Stimulated activated naive CD4-positive, alpha-beta T cell (primary cell): ENCODE results near the gene ARID1A.
A peak's percentile ranks its signal among the peaks of the same experiment; 100 is the strongest.
"Not testable (repeated sequence)": the region's sequence is repeated elsewhere in the genome, so short reads cannot be mapped to it uniquely, and the experiment has no call there.

Source experiments
- DNase-seq, 6 experiments: peaks; one replicate each; lab custom pipeline; 2025; lab: John Stamatoyannopoulos, UW

The ARID1A gene

DNA sequence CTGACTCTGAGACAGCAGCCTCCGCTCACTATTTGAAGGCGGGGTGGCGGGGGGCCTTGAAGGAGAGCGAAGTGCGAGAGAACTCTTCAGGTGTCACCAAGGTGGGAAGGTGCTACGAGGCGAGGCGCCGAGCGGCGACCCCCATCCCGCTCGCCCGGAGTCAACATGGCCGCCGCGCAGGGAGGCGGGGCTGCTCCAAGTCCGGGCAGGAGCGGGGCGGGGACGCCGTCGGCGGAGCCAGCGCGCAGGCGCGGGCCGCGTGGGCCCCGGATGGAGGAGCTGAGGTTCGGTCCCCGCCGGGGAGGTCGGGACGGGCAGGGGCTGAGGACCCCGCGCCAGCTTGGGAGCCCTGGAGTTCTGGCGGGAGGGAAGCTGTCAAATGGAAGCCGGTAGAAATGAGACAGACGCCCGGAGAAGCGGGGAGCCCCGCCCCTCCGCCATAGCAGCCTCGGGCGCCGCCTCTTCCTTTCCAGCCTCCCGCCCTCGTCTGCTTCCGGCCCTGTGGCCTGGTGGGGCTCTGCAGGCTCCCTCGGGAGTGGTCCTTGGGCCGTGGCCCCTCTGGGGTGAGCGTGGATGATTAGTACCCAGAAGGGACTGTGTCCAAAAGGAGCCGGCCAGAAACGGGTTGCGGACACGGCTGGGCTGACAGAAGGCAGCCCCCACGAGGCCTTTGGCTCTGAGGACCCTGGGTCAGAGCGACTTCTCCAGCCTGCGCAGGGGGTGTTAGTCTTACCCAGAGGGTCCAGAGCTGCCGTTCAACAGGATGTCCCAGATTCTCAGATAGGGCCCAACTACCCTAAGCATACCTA lies 92.1 kb downstream of the ARID1A start, which contains the start of gene PIGV:
PIGV (plus strand) TSS at position 245 of the 809 bp plus-strand sequence. CDS start 2,866 bp downstream, outside the sequence.
- DNase-seq = peak; percentile 69 to 97 (median 86)

DNA sequence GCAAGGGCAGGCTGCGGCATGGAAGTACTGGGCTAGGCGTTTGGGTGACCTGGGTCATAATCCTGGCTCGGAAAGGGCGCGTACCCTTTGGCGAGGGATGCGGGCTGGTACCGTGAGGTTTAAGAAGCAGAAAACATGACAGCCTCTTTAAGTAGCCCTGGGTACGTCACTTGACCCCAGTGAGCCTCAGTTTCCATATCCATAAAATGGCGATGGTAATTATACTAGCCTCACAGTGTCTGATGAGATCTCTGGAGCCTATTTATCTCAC lies 92.6 kb downstream of the ARID1A start:
- no peak for DNase-seq

DNA sequence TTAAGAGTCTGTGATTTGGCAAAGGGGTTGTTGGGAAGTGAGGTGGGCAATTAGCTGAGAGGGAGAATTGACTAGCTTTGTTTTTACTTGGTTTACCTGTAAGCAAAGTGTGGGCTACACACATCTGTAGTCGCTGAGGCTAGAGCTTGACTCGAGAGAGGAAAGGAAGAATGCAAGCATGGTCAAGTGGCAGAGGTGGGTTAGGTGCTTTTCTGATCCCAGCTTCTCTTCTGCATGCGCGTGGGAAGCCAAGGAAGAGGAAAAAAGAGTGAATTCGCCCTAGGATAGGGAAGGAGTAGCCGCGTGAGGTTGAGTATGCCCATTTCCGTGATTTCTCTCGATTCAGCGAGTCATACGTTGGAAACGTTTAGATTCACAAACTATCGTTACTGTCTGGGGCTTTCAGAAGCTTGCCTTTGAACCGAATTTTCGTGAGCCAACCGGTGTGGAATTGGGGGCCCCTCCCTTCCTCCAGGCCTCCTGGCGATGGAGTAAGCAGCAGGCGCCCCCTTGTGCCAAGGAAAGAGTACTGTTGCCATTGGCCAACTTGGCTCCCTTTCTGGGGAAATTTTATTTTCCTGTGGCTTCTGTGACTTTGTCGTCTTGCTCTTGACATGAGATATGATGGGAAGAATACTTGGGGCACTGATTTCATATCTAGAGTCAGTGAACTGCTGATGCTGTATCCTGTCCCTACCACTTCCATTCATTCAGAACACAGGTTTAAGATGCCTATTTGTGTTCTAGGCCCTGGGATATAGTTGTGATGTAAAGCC lies 93.2 kb downstream of the ARID1A start:
- peak; percentile 66 to 89 (median 87) for DNase-seq

DNA sequence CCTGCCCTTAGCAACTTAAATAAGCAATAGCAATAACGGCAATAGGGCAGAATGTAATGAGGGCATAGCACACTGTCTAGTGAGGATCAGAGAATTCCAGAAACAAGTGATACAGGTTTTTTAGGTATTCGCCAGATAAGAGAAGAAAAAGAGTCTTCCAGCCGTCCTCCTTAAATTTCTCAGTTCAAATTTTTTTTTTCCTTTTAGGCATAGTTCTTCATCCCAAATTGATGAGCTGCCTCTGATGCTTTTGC lies 93.7 kb downstream of the ARID1A start:
- DNase-seq = no peak

DNA sequence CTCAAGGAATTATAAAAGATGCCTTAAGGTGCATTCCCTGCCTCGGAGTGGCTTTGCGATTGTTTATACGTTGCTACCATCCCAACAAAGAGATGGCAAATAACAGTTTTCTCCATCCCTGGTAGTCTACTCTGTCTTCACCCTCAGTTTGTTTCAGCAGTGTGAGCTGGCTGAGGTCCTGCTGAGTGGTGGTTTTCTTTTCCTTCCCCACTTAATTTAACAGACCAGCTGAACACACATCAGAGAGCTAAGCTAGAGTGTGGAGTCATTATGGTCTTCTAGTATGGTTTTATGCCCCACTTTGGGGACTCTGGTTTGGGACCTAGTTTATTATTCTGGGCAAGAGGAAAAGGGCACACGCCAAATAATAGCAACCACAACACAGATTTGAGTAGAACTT lies 94.1 kb downstream of the ARID1A start:
- no peak for DNase-seq

DNA sequence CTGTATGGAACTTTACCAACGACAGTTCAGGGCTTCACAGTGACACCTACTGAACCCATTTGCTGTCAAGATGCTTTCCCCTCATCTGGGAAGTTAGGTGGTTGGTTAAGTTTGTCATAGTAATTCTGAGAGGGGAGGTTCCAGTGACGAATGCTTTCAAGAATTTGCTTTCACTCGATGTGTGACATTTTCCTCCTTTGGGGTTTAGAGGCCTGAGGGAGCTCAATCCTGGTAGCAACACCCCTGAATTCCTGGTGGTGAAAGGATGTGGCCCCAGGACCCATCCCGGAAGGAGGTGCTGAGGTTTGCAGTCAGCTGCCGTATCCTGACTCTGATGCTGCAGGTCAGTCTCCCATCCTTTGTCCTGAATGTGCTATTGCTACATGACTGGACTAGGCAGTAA lies 94.7 kb downstream of the ARID1A start:
- no peak for DNase-seq

DNA sequence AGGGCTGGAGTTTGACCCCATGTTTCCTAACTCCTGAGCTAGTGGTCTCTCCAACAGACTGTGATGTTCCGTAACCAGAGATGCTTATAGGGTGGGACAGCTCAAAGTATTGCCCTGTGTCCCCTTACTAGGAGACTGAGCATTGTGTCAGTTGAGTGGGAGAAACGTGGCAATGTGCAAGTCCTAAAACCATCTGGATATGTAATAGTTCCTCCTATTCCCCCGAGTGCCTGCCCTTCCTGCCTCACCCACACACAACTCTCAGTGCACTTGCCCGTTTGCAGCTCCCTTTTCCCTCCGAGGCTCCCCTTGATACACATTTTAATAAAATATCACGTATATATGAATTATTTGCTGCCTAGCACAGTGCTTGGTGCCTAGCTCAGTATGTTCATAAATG lies 95.3 kb downstream of the ARID1A start:
- no peak for DNase-seq

DNA sequence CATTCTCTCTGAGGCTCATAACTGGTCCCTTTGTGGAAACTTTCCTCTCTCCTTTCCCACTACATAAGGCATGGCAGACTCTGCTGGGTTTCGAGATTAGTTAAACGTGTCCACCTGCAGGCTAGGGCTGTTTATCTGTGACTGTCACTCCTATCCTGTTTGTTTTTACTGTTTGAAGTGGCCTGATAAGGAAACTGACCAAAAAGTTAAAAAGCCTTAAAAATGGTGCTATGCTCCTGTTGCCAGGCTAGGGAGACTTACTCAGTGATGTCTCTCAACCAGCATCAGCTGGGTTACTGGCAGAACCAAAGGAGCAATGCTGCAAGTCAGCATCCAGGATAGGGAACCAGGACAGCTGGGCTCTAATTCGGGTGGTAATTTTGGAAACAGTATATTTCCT lies 95.8 kb downstream of the ARID1A start:
- DNase-seq = no peak

DNA sequence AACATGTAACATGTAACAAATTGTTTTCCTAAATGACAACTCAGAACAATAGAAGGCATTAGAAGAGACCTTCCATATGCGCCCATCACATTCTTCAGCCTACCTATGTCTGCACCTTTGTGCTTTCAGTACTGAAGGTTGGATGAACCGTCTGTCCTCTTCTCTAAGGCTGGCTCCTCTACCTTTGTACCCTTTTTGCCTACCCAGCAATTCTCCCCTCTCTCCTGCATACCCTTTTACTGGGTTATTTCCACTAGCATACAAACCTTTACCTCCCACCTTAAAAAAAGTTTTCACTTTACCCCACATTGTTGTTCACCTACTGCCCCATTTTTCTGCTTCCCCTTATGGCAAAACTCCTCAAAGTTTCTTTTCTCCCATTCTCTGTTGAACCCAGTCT lies 97.1 kb downstream of the ARID1A start:
- DNase-seq = no peak

DNA sequence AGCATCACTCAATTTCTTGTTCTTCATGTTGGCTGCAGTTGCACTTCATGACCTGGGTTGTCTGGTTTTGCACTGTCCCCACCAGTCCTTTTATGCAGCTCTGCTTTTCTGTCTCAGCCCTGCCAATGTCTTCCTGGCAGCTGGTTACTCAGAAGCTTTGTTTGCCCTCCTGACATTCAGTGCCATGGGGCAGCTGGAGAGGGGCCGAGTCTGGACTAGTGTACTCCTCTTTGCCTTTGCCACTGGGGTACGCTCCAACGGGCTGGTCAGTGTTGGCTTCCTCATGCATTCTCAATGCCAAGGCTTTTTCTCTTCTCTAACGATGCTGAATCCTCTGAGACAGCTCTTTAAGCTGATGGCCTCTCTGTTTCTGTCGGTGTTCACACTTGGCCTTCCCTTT lies 98.6 kb downstream of the ARID1A start:
- DNase-seq = no peak

DNA sequence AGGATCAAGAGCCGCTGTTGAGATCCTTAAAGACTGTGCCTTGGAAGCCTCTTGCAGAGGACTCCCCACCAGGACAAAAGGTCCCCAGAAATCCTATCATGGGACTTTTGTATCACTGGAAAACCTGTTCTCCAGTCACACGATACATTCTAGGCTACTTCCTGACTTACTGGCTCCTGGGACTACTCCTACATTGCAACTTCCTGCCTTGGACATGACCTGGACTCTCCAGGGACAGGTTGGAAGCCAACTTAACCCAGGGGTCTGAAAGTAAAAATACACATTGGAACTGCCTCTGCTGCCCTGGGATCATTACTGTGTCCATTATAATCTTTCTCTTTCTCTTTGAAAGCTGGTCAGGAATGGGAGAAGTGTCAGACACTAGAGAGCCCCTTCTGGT lies 101.8 kb downstream of the ARID1A start:
- no peak for DNase-seq

DNA sequence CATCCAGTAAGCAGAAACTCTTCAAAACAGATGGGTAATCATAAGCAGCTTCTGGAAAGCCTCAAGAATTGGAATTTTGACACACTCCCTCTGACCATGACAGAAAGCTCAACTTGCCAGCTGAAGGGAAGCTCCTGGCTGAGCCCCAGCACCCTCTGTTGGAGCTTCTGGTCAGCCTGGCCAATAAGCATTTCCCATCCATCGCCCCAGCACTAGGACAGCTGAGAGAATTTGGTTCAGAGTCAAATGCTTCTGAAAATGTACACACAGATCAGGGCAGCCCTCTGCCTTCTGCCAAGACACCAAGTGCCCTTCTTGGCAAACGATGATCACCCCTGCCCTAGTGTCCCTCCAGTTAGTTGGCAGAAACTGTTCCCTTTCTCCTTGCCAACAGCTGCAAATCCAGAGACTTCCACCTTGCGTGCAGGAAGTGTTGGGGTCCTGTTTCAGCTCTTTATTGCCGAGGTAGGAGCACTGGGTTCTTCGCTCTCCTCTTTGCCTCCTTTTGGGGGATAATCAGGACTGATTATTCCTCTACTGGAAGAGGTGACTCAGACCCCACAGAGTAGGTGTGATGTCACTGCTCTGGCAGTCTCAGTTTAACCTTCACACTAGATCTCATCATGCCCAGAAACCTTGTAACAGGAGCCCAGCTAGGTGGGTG lies 103.8 kb downstream of the ARID1A start:
- no peak for DNase-seq

DNA sequence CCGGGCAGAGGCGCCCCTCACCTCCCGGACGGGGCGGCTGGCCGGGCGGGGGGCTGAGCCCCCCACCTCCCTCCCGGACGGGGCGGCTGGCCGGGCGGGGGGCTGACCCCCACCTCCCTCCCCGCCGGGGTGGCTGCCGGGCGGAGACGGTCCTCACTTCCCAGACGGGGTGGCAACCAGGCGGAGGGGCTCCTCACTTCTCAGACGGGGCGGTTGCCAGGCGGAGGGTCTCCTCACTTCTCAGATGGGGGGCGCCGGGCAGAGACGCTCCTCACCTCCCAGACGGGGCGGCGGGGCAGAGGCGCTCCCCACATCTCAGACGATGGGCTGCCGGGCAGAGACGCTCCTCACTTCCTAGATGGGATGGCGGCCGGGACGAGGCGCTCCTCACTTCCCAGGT lies 108.1 kb downstream of the ARID1A start:
- not testable (repeated sequence) for DNase-seq

DNA sequence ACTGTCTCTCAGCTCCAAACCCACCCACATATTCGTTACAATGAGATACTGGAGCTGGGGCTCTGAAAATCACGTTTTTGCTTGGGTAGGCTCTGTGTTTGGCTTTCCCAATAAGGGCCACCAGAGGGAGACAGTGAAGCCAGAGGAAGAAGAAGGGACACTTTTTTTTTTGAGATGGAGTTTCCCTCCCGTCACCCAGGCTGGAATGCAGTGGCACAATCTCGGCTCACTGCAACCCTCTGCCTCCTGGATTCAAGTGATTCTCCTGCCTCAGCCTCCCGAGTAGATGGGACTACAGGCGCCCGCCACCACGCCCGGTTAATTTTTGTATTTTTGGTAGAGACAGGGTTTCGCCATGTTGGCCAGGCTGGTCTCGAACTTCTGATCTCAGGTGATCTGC lies 114.3 kb downstream of the ARID1A start:
- peak; percentile 43 to 79 (median 68) for DNase-seq

DNA sequence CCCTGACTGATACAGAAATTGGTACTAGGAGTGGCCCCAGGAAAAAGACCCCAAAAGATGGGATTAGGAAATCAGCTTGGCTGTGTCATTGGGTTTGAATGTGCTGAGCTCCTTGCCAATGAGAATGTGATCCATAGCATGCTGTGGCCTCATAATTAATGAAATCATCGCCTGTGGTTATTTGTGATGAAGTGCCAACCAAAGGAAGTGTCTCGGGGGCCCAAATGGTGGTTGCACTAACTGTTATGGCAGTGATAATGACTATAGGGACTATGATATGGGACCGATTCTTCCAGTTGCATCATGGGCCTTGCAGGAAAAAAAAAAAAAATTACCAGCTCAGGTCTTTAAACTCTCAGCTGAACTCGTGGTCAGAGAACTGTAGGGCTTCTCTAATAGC lies 115.2 kb downstream of the ARID1A start:
- no peak for DNase-seq

DNA sequence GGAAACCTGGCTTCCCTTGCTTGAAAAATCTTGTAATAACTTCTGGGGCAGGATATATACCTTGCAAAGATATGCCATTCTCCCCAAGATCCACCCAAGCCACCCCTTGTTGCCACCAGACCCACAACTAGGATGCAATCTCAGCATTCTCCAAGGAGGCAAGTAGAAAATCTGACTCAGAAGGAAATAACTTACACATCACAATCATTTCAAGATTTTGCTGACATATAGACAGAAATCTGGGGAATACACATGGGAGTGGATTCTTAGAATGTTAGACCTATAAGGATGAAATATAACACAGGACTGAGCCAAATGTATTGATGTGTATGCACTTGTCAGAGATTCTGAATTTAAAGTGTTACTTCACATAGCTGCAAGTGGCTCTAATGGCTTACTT lies 115.9 kb downstream of the ARID1A start:
- no peak for DNase-seq

DNA sequence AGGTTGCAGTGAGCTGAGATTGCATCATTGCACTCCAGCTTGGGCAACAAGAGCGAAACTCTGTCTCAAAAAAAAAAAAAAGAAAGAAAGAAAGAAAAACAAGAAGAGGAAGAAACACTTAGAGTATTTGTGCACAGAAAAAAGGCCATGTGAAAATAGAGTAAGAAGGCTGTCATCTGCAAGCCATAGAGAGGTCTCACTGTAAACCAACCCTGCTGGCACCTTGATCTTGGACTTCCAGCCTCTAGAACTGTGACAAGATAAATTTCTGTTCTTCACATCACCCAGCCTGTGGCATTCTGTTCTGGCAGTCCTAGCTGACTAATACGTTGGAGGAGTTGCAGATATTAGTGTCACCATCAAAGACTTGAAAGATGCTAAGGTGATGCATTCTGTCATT lies 118.6 kb downstream of the ARID1A start:
- DNase-seq = no peak

DNA sequence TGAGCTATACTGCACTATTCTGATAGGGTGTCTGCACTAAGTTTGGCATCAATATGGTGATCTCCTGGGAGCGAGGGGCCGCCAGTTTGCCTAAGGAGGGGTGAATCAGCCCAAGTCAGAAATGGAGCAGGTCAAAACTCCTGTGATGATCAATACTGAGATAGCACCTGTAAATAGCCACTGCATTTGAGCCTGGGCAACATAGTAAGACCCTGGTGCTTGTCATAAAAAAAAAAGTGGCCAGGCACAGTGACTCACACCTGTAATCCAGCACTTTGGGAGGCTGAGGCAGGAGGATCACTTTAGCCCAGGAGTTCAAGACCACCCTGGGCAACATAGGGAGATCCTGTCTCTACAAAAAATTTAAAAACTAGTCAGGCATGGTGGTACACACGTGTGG lies 119.1 kb downstream of the ARID1A start:
- DNase-seq = no peak

DNA sequence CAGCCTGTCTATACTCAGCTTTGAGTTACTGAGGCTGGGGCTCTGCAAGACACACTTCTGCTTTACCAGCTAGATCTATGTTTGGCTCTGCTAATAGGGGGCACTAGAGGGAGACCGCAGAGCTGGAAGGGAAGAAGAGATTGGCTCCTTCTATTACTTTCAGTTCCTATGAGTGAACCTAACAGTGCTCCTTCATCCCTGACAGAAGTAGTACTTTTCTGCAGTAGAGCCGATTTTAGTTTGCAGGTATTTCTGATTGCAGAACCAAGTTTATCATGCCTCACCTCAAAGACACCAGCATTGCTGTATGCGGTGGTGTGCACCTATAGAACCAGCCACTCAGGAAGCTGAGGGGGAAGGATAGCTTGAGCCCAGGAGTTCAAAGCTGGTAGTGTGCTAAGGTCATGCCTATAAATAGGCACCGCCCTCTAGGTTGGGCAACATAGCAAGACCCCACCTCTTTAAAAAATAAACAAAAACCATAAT lies 125.0 kb downstream of the ARID1A start:
- DNase-seq = peak in 5 of 6 experiments; percentile 9 to 63 (median 20)

DNA sequence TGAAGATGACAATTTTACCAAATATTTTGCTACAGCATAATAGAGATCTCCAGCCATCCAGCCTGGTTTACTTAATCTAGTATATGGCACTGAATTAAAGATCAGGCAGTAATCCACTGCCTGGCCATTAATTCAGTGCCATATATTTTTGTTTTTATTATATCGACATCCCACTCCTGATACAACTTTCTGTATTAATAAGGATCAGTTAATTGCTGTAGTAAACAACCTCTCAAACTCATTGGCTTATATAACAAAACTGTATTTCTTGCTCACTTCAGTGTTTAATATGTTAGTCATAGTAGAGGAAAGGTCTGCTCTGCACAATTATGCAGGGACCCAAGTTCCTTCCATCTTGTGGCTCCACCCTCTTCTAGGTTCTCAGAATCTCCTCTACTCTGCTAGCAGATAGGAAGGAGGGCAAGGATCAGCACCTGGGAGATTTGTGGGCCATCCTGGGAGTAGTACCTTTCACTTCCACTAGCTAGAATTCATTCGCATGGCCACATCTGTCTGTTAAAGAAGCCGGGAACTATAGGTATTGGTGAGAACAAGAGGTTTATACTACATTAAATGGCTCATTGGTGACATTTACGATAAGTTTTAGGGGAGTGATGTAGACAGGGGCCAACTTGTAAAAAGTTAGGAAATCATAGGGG lies 127.1 kb downstream of the ARID1A start:
- DNase-seq = no peak

DNA sequence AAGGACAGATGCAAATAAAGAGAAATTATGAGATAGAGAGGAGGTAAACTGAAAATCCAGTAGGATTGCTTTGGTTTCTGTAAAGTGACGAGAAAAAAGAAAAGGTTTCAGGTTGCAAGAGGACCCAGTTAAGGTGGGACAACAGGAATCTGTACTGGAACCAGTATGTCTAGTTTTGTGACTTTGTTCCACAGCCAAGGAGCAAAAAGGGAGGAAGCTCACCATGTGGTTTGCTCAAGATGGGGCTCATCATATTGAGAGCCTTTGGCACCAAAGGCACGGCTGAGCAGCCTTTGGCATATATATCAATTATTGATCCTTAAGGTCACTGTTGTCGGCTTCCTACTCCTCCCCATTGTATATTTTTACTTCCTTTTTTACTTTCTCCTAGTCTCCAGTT lies 128.9 kb downstream of the ARID1A start:
- DNase-seq = no peak

DNA sequence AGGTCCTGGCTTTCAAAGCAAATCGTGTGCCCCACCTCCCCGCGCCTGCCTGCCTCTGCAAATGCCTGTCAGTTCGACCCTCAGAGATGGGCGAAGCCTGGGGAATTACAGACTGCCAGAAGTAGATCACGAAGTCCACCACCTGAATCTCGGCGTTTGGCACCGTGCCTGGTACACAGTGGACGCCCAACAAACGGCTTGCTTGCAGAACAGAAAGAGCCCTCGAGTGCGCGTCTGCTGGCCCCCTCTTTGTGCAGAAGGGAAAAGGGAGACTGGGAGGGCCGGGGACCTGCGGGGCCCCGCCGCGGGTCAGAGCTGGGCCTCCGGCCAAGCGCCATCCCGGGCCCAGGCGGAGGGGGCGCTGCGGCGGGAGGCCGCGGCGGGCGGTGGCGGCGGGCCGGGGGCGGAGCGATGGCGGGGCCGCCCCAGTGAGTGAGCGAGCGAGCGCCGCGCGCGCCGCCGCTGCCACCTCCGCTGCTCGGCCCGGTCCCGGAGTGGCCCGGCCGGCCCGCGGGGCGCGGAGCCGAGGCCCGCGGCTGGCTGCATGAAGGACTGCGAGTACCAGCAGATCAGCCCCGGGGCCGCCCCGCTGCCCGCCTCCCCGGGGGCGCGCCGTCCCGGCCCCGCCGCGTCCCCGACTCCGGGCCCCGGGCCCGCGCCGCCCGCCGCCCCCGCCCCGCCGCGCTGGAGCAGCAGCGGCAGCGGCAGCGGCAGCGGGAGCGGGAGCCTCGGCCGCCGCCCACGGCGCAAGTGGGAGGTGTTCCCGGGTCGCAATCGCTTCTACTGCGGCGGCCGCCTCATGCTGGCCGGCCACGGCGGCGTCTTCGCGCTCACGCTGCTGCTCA lies 130.7 kb downstream of the ARID1A start, which contains the start of gene ZDHHC18:
ZDHHC18 (plus strand) TSS at position 428 of the 845 bp plus-strand sequence; CDS start at position 545, 117 bp downstream.
- DNase-seq = peak; percentile 49 to 79 (median 69)
